NCI-H187 treated with DMSO at 0.1 percent for 48 hours (cell line): ENCODE measurements around the gene SETD1B.
"Not testable (repeated sequence)": the region's sequence is repeated elsewhere in the genome, so short reads cannot be mapped to it uniquely, and the experiment has no call there.

ENCODE experiments used
- DNase-seq: peaks from one replicate; lab custom pipeline; 2025; lab: John Stamatoyannopoulos, UW

The SETD1B gene

GRCh38 chr12:121825041-121825523, 21.3 kb downstream of the SETD1B start:
- DNase-seq: no peak

GRCh38 chr12:121826318-121827150, 22.7 kb downstream of the SETD1B start:
- DNase-seq: no peak

- DNase-seq: no peak
Observed at GRCh38 chr12:121827351-121828099, 23.7 kb downstream of the SETD1B start.

GRCh38 chr12:121828306-121828705, 24.5 kb downstream of the SETD1B start:
- no peak for DNase-seq

- DNase-seq: no peak
Observed at GRCh38 chr12:121828826-121829225, 25.0 kb downstream of the SETD1B start.

GRCh38 chr12:121829250-121829918, 25.6 kb downstream of the SETD1B start:
- no peak for DNase-seq

- DNase-seq: no peak
Observed at GRCh38 chr12:121830134-121830533, 26.3 kb downstream of the SETD1B start.

- DNase-seq: no peak
Observed at GRCh38 chr12:121830588-121831265, 26.9 kb downstream of the SETD1B start.

GRCh38 chr12:121831571-121832245, 27.9 kb downstream of the SETD1B start:
- no peak for DNase-seq

GRCh38 chr12:121837680-121838079, 33.9 kb downstream of the SETD1B start:
- DNase-seq: no peak

GRCh38 chr12:121838126-121838525, 34.3 kb downstream of the SETD1B start:
- DNase-seq: no peak

GRCh38 chr12:121839106-121839992, 35.5 kb downstream of the SETD1B start:
- peak; percentile 91 for DNase-seq

- DNase-seq: no peak
Observed at GRCh38 chr12:121839993-121840761, 36.4 kb downstream of the SETD1B start.

GRCh38 chr12:121843236-121843982, 39.6 kb downstream of the SETD1B start:
- DNase-seq: no peak

GRCh38 chr12:121845701-121846100, 41.9 kb downstream of the SETD1B start:
- no peak for DNase-seq

- DNase-seq: no peak
Observed at GRCh38 chr12:121849211-121849610, 45.4 kb downstream of the SETD1B start.

GRCh38 chr12:121849665-121850064, 45.9 kb downstream of the SETD1B start:
- DNase-seq: no peak

GRCh38 chr12:121852392-121852791, 48.6 kb downstream of the SETD1B start:
- DNase-seq: not testable (repeated sequence)
